HG02571 (cell line): ENCODE results near the gene RTN4IP1.
A peak's percentile ranks its signal among the peaks of the same experiment; 100 is the strongest.

ENCODE experiments used
- ATAC-seq: cut with Tn5 transposase; IDR thresholded peaks from one replicate; pipeline ENCODE4 v1.9.1; 2021; ENCODE audit warnings: mild to moderate bottlenecking, moderate library complexity; ENCODE audit not compliant: unreplicated experiment

RTN4IP1 gene, protein sequence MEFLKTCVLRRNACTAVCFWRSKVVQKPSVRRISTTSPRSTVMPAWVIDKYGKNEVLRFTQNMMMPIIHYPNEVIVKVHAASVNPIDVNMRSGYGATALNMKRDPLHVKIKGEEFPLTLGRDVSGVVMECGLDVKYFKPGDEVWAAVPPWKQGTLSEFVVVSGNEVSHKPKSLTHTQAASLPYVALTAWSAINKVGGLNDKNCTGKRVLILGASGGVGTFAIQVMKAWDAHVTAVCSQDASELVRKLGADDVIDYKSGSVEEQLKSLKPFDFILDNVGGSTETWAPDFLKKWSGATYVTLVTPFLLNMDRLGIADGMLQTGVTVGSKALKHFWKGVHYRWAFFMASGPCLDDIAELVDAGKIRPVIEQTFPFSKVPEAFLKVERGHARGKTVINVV

DNA sequence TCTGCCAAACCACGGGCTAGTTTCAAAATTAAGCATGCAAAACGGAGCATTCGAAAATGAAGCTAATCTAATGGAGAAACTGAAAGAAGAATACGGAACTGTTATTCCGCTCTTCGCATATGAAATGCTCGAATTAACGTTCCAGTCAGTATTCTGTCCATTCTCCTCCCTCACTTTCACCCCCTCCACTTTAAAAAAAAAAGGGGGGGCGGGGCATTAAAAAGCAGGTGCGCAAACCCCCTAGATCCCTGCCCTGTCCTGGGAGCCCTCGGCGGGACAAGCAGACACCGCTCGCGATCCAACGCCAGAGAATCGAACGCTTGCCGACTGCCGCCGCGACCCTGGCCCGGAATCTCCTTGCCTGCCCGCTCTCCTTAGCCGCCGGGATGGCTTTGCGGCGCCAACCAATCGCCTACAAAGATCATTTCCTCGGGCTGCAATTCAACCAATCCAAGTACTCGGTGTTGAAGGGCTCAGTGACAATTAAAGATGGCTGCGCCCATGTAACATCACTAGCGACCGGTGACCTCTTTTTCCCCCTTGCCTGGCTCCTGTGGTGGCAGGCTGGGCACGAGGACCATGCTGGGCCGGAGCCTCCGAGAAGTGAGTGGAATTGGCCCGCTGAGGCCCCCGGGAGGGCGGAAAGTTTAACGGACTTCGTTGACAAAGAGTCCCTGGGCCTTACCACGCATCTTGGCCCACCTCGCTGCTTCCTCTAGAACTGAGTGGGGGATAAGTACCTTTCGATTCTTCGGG lies at the start of gene RTN4IP1, which contains the start of gene QRSL1:
Gene RTN4IP1, minus strand, starts transcription at position 396 of the 756 bp plus-strand sequence. CDS start 477 bp downstream, outside the sequence.
Gene QRSL1, plus strand, starts transcription at position 476 of the 756 bp plus-strand sequence. Its CDS starts 104 bp downstream, at position 580.
- peak; percentile 89 for ATAC-seq

- ATAC-seq = no peak
These were observed 48.0 kb upstream of the RTN4IP1 start for GRCh38 chr6:106677282-106677681.

- no peak for ATAC-seq
These were observed 45.4 kb upstream of the RTN4IP1 start for GRCh38 chr6:106674541-106675229.

GRCh38 chr6:106671651-106672050 lies 42.4 kb upstream of the RTN4IP1 start:
- no peak for ATAC-seq

GRCh38 chr6:106670236-106670635 lies 40.9 kb upstream of the RTN4IP1 start:
- no peak for ATAC-seq

DNA sequence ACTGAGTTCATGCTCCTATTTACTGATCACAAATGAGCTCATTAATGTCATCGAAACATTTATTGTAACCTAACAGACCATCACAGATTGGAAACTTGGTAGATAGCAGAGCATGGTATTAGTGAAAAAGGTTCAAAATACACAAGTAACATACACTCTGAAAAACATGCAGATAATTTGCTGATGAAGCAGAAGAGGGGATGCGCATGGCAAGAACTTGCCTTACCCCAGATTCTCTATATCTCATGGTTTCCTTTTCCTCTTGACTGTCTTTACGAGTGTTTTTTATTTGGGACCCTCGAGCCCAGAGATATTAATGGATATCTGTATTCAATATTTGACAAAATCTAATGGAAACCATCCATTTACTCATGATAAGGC lies 37.7 kb upstream of the RTN4IP1 start:
- ATAC-seq = no peak

DNA sequence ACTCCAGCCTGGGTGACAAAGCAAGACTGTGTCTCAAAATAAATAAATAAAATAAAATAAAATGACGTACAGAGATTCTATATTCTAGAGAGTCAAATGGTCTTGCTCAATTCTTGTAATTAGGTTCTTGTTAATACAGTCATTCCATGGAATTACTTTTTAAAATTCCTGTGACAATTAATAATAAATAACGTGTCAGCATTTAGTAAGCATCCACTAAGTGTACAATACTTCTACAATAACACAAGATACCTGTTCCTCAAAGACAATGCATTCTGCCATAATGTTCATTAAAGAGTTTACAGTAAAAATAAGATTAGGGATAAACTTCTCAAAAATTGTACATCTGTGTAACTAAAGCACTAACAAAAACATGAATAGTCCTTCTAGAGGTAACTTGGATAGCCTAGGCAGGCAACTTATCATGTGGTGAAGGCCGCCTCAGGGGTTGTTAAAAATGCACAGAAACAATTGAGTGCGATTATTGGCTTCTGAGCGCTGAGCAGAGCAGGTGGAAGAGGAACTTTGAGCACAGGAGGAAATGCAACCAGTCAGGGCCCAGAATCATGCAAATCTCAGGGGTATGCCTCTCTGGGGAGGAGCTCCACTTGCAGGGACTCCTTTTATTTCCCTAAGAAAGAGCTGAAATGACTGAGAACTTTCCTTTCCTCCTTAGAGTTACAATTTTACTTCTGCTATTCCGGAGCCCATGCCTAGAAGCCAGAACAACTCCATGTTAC lies 37.2 kb upstream of the RTN4IP1 start:
- peak; percentile 99 for ATAC-seq

GRCh38 chr6:106662458-106662857 lies 33.2 kb upstream of the RTN4IP1 start:
- ATAC-seq = no peak

GRCh38 chr6:106659859-106660258 lies 30.6 kb upstream of the RTN4IP1 start:
- ATAC-seq = no peak

DNA sequence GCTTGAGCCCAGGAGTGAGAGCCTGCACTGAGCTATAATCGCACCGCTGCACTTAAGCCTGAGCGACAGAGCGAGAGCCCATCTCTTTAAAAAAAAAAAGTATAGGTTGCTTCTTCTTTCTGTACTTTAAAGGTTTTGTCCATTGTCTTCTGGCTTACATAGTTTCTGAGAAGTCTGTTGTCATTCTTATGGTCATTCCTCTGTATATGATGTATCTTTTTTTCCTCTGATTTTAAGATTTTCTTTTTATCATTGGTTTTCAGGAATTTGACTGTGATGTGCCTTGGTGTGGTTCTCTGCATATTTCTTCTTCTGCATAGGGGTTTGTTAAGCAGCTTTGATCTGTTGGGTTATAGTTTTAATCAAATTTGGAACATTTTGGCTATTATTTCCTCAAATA lies 29.2 kb upstream of the RTN4IP1 start:
- no peak for ATAC-seq

GRCh38 chr6:106648651-106649308 lies 19.5 kb upstream of the RTN4IP1 start:
- ATAC-seq = peak; percentile 78

GRCh38 chr6:106643061-106643460 lies 13.8 kb upstream of the RTN4IP1 start:
- no peak for ATAC-seq

- ATAC-seq = no peak
These were observed 13.2 kb upstream of the RTN4IP1 start for GRCh38 chr6:106642476-106642875.

DNA sequence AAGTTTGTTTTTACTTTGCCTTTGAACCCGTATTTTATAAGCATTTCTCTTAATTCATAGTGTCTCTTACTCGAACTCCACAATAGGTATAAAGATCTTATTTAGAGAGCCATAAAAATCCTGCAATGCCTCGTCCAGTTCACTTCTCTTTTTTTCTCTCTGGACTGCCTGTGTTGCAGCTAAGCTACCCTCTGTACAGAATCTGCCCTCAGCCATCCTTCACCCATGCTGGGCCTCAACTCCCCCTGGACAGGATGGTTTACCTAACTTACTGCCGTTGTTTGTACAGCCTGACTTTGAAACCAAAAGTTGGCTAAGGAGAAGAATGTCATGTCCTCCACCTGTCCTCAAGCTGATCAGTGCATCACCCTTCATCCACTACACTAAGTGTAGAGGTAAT lies 10.5 kb upstream of the RTN4IP1 start:
- ATAC-seq = no peak

DNA sequence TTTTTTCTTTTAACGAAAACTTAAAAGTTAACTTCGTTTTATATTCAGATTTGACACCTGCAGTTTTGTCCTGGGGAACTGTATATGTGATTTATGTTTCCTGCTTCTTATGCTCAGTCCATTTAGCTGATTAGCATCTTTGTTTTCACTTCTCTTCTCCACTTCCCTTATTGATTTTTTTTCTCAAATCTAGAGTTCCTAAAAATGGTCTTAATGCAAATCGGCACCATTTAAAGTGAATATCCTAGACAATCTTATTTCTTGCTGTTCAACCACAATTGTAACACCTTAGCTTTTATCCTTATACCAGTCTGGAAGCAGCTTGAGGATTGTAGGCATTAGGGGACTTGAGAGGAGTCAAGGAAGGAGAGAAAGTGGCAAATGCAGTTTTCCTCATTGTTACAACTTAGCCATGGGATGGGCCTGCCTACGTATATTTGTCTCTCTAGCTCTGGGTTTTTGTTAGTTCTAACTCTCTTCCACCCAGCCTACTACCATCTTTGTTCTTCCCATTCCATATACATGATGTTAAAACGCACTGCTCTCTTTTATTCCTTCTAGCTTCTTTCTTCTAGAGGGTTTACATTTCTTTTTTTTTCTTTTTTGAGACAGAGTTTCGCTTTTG lies 8.5 kb upstream of the RTN4IP1 start:
- peak; percentile 73 for ATAC-seq

GRCh38 chr6:106637051-106637716 lies 7.9 kb upstream of the RTN4IP1 start:
- peak; percentile 6 for ATAC-seq

DNA sequence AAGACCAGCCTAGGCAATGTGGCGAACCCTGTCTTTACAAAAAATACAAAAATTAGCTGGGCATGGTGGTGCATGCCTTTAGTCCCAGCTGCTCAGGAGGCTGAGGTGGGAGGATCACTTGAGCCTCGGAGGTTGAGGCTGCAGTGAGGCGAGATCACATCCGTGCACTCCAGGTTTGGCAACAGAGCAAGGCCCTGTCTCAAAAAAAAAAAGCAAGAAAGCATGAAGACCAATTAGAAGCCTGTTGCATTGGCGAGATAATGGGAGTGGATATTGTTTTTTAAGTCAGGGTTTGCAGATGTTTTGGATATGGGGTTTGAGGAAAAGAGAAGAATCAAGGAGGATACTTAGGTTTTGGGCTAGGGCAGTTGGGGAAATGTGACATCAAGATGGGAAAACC lies 5.3 kb upstream of the RTN4IP1 start:
- ATAC-seq = no peak

DNA sequence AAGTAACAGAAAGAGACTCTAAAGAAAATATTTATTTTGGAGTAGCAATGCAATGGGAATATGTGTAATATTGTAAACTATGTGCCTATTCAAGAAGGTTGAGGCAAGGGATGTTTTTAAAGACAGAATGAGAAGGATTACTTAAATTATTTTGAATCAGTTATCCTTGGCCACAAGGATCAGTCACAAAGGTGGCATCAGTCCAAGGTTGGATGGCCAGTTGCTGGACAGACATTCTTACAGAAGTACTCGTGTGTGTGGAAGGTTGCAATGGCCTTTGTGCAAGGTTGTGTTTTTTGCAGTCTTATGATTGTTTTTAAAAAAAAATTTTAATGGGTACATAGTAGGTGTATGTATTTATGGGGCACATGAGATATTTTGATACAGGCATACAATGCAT lies 2.0 kb upstream of the RTN4IP1 start:
- no peak for ATAC-seq

GRCh38 chr6:106630366-106630765 lies 1.1 kb upstream of the RTN4IP1 start:
- ATAC-seq = no peak
